ENCODE data around the gene LYPD6.

LYPD6 gene

GRCh38 chr2:149418065-149418464, 87.7 kb downstream of the LYPD6 start:
- TF ChIP-seq CTCF (IDR thresholded peaks at IDR 0.05) = no peak
- no peaks in the 10 kb centered on the region for H3K9me3 ChIP-seq
- H3K4me3 ChIP-seq (ENCODE audit: low read depth in 1 of 2, low read length in 1 of 2) = no peak overlapping the region
- no peaks in the 10 kb centered on the region for H3K36me3 ChIP-seq
- no peak overlapping the region for H3K27ac ChIP-seq
- no peaks in the 10 kb centered on the region for H3K4me1 ChIP-seq (ENCODE audit: control insufficient read depth in 1 of 2, insufficient read depth in 1 of 2, low read depth in 1 of 2, low read length in 1 of 2)
- no peaks in the 10 kb centered on the region for H3K27me3 ChIP-seq

GRCh38 chr2:149420053-149420963, 89.9 kb downstream of the LYPD6 start:
- H3K4me3 ChIP-seq (ENCODE audit: low read depth in 1 of 2, low read length in 1 of 2) = no peak overlapping the region
- H3K27ac ChIP-seq = no peak overlapping the region
- H3K36me3 ChIP-seq = no peaks in the 10 kb centered on the region
- no peak for TF ChIP-seq CTCF (IDR thresholded peaks at IDR 0.05)
- H3K9me3 ChIP-seq = no peaks in the 10 kb centered on the region
- H3K27me3 ChIP-seq = no peaks in the 10 kb centered on the region
- H3K4me1 ChIP-seq (ENCODE audit: control insufficient read depth in 1 of 2, insufficient read depth in 1 of 2, low read depth in 1 of 2, low read length in 1 of 2) = no peaks in the 10 kb centered on the region

GRCh38 chr2:149421791-149422190, 91.4 kb downstream of the LYPD6 start:
- Histone ChIP-seq H3K27me3 (no peaks in the 10 kb centered on the region), H3K4me3 (ENCODE audit: low read depth in 1 of 2, low read length in 1 of 2) (no peak overlapping the region), H3K9me3 (no peaks in the 10 kb centered on the region), H3K4me1 (ENCODE audit: control insufficient read depth in 1 of 2, insufficient read depth in 1 of 2, low read depth in 1 of 2, low read length in 1 of 2) (no peaks in the 10 kb centered on the region), H3K36me3 (no peaks in the 10 kb centered on the region), H3K27ac (no peak overlapping the region)
- no peak for TF ChIP-seq CTCF (IDR thresholded peaks at IDR 0.05)

GRCh38 chr2:149422337-149422990, 92.1 kb downstream of the LYPD6 start:
- H3K36me3 ChIP-seq = no peaks in the 10 kb centered on the region
- H3K27me3 ChIP-seq = no peaks in the 10 kb centered on the region
- no peaks in the 10 kb centered on the region for H3K4me1 ChIP-seq (ENCODE audit: control insufficient read depth in 1 of 2, insufficient read depth in 1 of 2, low read depth in 1 of 2, low read length in 1 of 2)
- no peak overlapping the region for H3K4me3 ChIP-seq (ENCODE audit: low read depth in 1 of 2, low read length in 1 of 2)
- no peak overlapping the region for H3K27ac ChIP-seq
- H3K9me3 ChIP-seq = no peaks in the 10 kb centered on the region
- TF ChIP-seq CTCF (IDR thresholded peaks at IDR 0.05) = no peak

- TF ChIP-seq CTCF (IDR thresholded peaks at IDR 0.05) = no peak
- no peaks in the 10 kb centered on the region for H3K9me3 ChIP-seq
- no peaks in the 10 kb centered on the region for H3K27me3 ChIP-seq
- H3K4me3 ChIP-seq (ENCODE audit: low read depth in 1 of 2, low read length in 1 of 2) = no peak overlapping the region
- no peak overlapping the region for H3K27ac ChIP-seq
- no peaks in the 10 kb centered on the region for H3K36me3 ChIP-seq
- no peaks in the 10 kb centered on the region for H3K4me1 ChIP-seq (ENCODE audit: control insufficient read depth in 1 of 2, insufficient read depth in 1 of 2, low read depth in 1 of 2, low read length in 1 of 2)
Measured at GRCh38 chr2:149422991-149423338, 92.6 kb downstream of the LYPD6 start.

Data from neutrophil (primary cell).